ENCODE results near the gene USP34. TPM values are rescaled to one million over a fixed set of nuclear protein-coding genes. Genes with fewer than 3 reads are reported as not detected.

Gene USP34
- total RNA-seq, 4 donors from 2014 or later = 49.5 to 129 (median 84.9) TPM

- Histone ChIP-seq H3K27me3 (no peaks in the 10 kb centered on the region), H3K36me3 (peaks cover 0 to 27% (median 0%) of the 10 kb centered on the region in 3 donors), H3K27ac (no peak overlapping the region), H3K9me3 (no peaks in the 10 kb centered on the region), H3K4me3 (no peak overlapping the region), H3K4me1 (peaks cover 0 to 51% (median 10%) of the 10 kb centered on the region in 3 donors)
- TF ChIP-seq POLR2A (IDR thresholded peaks at IDR 0.05) (no peak), CTCF (IDR thresholded peaks at IDR 0.05) (peak in 1 of 6 experiments; percentile 32)
- intact Hi-C loops (cut with DNase I) = no loop called here
- no peak for DNase-seq
These were observed 51.3 kb downstream of the USP34 start for GRCh38 chr2:61419570-61419969.

GRCh38 chr2:61419129-61419528 lies 51.8 kb downstream of the USP34 start:
- H3K27ac ChIP-seq = no peak overlapping the region
- H3K4me1 ChIP-seq = peaks cover 0 to 47% (median 10%) of the 10 kb centered on the region in 3 donors
- intact Hi-C loops (cut with DNase I) = no loop called here
- TF ChIP-seq CTCF (IDR thresholded peaks at IDR 0.05) (no peak), POLR2A (IDR thresholded peaks at IDR 0.05) (no peak)
- no peaks in the 10 kb centered on the region for H3K27me3 ChIP-seq
- no peak for DNase-seq
- H3K4me3 ChIP-seq = no peak overlapping the region
- peaks cover 0 to 32% (median 0%) of the 10 kb centered on the region in 3 donors for H3K36me3 ChIP-seq
- no peaks in the 10 kb centered on the region for H3K9me3 ChIP-seq
- 78 to 83% methylated on average over 4 to 5 of the region's 5 CpGs for WGBS, 2 donors

- Histone ChIP-seq H3K4me3 (no peak overlapping the region), H3K4me1 (peaks cover 0 to 27% (median 10%) of the 10 kb centered on the region in 3 donors), H3K9me3 (no peaks in the 10 kb centered on the region), H3K36me3 (peaks cover 0 to 39% (median 0%) of the 10 kb centered on the region in 3 donors), H3K27me3 (no peaks in the 10 kb centered on the region), H3K27ac (no peak overlapping the region)
- intact Hi-C loops (cut with DNase I) = no loop called here
- DNase-seq = no peak
- 97 to 100% methylated on average over 6 of the region's 9 CpGs for WGBS, 2 donors
- TF ChIP-seq CTCF (IDR thresholded peaks at IDR 0.05) = no peak
- TF ChIP-seq POLR2A (IDR thresholded peaks at IDR 0.05) = no peak
These were observed 53.8 kb downstream of the USP34 start for GRCh38 chr2:61416871-61417645.

- no peak overlapping the region for H3K4me3 ChIP-seq
- peaks cover 0 to 39% (median 0%) of the 10 kb centered on the region in 3 donors for H3K36me3 ChIP-seq
- H3K9me3 ChIP-seq = no peaks in the 10 kb centered on the region
- H3K27me3 ChIP-seq = no peaks in the 10 kb centered on the region
- intact Hi-C loops (cut with DNase I) = no loop called here
- TF ChIP-seq POLR2A (IDR thresholded peaks at IDR 0.05) (no peak), CTCF (IDR thresholded peaks at IDR 0.05) (no peak)
- peaks cover 0 to 14% (median 0%) of the 10 kb centered on the region in 3 donors for H3K4me1 ChIP-seq
- DNase-seq = no peak
- no peak overlapping the region for H3K27ac ChIP-seq
- WGBS, 2 donors = 83 to 93% methylated on average over 1 of the region's 1 CpG
These were observed 55.6 kb downstream of the USP34 start for GRCh38 chr2:61415265-61415664.

GRCh38 chr2:61414674-61415073 lies 56.2 kb downstream of the USP34 start:
- WGBS, 2 donors = 84 to 94% methylated on average over 3 of the region's 3 CpGs
- intact Hi-C loops (cut with DNase I) = no loop called here
- H3K4me3 ChIP-seq = no peak overlapping the region
- no peaks in the 10 kb centered on the region for H3K9me3 ChIP-seq
- TF ChIP-seq POLR2A (IDR thresholded peaks at IDR 0.05) = no peak
- no peak for TF ChIP-seq CTCF (IDR thresholded peaks at IDR 0.05)
- H3K4me1 ChIP-seq = peaks cover 0 to 12% (median 0%) of the 10 kb centered on the region in 3 donors
- H3K36me3 ChIP-seq = peaks cover 0 to 45% (median 0%) of the 10 kb centered on the region in 3 donors
- no peak for DNase-seq
- H3K27ac ChIP-seq = no peak overlapping the region
- H3K27me3 ChIP-seq = no peaks in the 10 kb centered on the region

Data from esophagus squamous epithelium (tissue), 5 donors.